Type B pancreatic cell (in vitro differentiated cells): Measurements from ENCODE around the gene NOSTRIN. TPM values are rescaled to one million over a fixed set of nuclear protein-coding genes. Genes with fewer than 3 reads are reported as not detected.

Experiments used
- DNase-seq: peaks from one replicate; pipeline ENCODE4 v3.0.0; 2021; ENCODE audit warnings: mixed read lengths; ENCODE audit not compliant: unreplicated experiment; ENCODE audit errors: extremely low spot score
- H3K27ac Mint-ChIP-seq: 2 replicates; pipeline ENCODE4 v1.8.0; 2021; ENCODE audit warnings: mild to moderate bottlenecking, mixed read lengths
- H3K27me3 Mint-ChIP-seq: 2 replicates; pipeline ENCODE4 v1.8.0; 2021; ENCODE audit warnings: mixed read lengths
- H3K36me3 Mint-ChIP-seq: 2 replicates; pipeline ENCODE4 v1.8.0; 2021; ENCODE audit warnings: mixed read lengths
- H3K4me1 Mint-ChIP-seq: one replicate; pipeline ENCODE4 v1.8.0; 2021; ENCODE audit warnings: mixed read lengths; ENCODE audit not compliant: unreplicated experiment
- H3K4me3 Mint-ChIP-seq: 2 replicates; pipeline ENCODE4 v1.8.0; 2021; ENCODE audit warnings: mild to moderate bottlenecking, mixed read lengths
- H3K9me3 Mint-ChIP-seq: 2 replicates; pipeline ENCODE4 v1.8.0; 2021; ENCODE audit warnings: mixed read lengths
- CTCF ChIP-seq: fragments of 200-600 bp; sonication (generic); conservative IDR thresholded peaks from 2 replicates; pipeline ENCODE4 v1.5.0; 2021; ENCODE audit warnings: antibody characterized with exemption, mild to moderate bottlenecking
- total RNA-seq: library from RNA; stranded (reverse); gene quantifications from 2 replicates; pipeline ENCODE4 v1.2.1, GENCODE V29; 2021; ENCODE audit warnings: low replicate concordance

NOSTRIN gene
- total RNA-seq, 1 donor from 2014 or later = 2.5 TPM

DNA sequence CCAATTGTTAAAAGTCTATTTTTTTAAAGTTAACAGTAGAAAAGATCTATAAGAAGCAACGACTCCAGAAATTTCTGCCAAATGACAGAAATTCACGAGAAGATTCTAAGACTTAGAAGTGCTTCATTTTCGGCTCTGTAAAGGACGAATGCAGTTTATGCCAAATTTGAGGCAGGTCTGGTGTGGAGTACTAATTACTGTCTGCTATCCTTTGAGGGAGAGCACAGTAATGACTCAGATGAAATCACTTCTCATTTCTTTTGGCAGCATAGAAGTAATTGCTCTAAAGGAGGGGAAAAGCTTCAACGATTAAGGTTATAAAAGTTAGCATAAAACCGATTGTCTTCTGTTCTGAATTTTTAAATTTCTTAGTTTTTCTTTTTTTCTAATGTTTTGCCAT is 110.0 kb downstream of the NOSTRIN start:
- H3K9me3 Mint-ChIP-seq = peaks cover 5% of the 10 kb centered on the region
- peaks cover 62% of the 10 kb centered on the region for H3K27me3 Mint-ChIP-seq
- peak overlapping the region; percentile 62 for H3K4me3 Mint-ChIP-seq
- no peaks in the 10 kb centered on the region for H3K36me3 Mint-ChIP-seq
- H3K27ac Mint-ChIP-seq = no peak overlapping the region
- peaks cover 28% of the 10 kb centered on the region for H3K4me1 Mint-ChIP-seq
- no peak for TF ChIP-seq CTCF
- DNase-seq = no peak

GRCh38 chr2:168912901-168913369 is 110.5 kb downstream of the NOSTRIN start:
- TF ChIP-seq CTCF = no peak
- no peaks in the 10 kb centered on the region for H3K36me3 Mint-ChIP-seq
- H3K27me3 Mint-ChIP-seq = peaks cover 57% of the 10 kb centered on the region
- peaks cover 2% of the 10 kb centered on the region for H3K9me3 Mint-ChIP-seq
- peak overlapping the region; percentile 62 for H3K4me3 Mint-ChIP-seq
- H3K4me1 Mint-ChIP-seq = peaks cover 24% of the 10 kb centered on the region
- DNase-seq = no peak
- no peak overlapping the region for H3K27ac Mint-ChIP-seq

DNA sequence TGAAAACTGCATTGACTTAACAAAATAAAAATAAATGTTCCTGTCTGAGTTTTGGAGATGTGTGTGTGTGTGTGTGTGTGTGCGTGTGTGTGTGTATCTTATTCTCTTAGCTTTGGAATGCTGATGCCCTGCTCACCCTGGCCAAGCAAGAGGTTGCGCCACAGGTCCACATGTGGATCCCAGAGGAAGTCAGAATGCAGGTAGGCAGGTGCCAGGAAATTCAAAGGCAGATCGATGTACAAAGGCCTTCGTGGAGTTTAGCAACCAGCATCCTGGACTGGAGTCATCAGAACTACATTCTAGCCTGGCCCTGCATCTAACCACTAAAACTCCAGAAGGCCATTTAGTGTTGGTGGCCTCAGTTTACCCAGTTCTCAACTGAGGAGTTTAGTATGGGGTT is 111.1 kb downstream of the NOSTRIN start:
- H3K4me1 Mint-ChIP-seq = peaks cover 21% of the 10 kb centered on the region
- no peak overlapping the region for H3K4me3 Mint-ChIP-seq
- peaks cover 56% of the 10 kb centered on the region for H3K27me3 Mint-ChIP-seq
- H3K36me3 Mint-ChIP-seq = no peaks in the 10 kb centered on the region
- no peak overlapping the region for H3K27ac Mint-ChIP-seq
- no peak for DNase-seq
- no peaks in the 10 kb centered on the region for H3K9me3 Mint-ChIP-seq
- no peak for TF ChIP-seq CTCF

Other genes with a start within 250 kb of the NOSTRIN start
- 8.2 and 25.2 TPM in 2 replicates for gene SPC25, start 87.8 kb downstream of the NOSTRIN start, total RNA-seq
- 2.1 and 2.8 TPM in 2 replicates for gene G6PC2, start 98.7 kb downstream of the NOSTRIN start, total RNA-seq
- 0.24 TPM in 1 of 2 replicates, not detected in the other for gene ABCB11, start 228.7 kb downstream of the NOSTRIN start, total RNA-seq